Activated CD8-positive, alpha-beta T cell treated with anti-CD3 and anti-CD28 coated beads, Interleukin-2, amount 10 ng/mL, durations not matched to agents 7 days and 5 days (primary cell): Measurements from ENCODE around the gene SLCO3A1. TPM values are rescaled to one million over a fixed set of nuclear protein-coding genes. Genes with fewer than 3 reads are reported as not detected.

Source experiments
- ATAC-seq: fragments of 150-1000 bp; cut with Tn5 transposase; one replicate; pipeline ENCODE4 v1.10.0; 2021; ENCODE audit warnings: moderate library complexity
- CTCF ChIA-PET: fragments of 350-600 bp; sonication (Branson Sonifier 250); formaldehyde crosslinking; loops from one replicate; lab custom pipeline; 2021; ENCODE audit warnings: antibody characterized with exemption; lab: Charles Lee
- POLR2A ChIA-PET: fragments of 350-600 bp; sonication (Branson Sonifier 250); formaldehyde crosslinking; loops from one replicate; lab custom pipeline; 2021; ENCODE audit warnings: antibody characterized with exemption; lab: Charles Lee
- DNase-seq: peaks from one replicate; pipeline ENCODE4 v3.0.0-alpha.2; 2020
- H3K27ac Mint-ChIP-seq: one replicate; pipeline ENCODE4 v1.8.0; 2021; ENCODE audit warnings: mild to moderate bottlenecking, mixed read lengths
- H3K27me3 Mint-ChIP-seq: one replicate; pipeline ENCODE4 v1.8.0; 2021; ENCODE audit warnings: low read depth, mixed read lengths
- H3K36me3 Mint-ChIP-seq: one replicate; pipeline ENCODE4 v1.8.0; 2021; ENCODE audit warnings: low read depth, mixed read lengths
- H3K4me1 Mint-ChIP-seq: one replicate; pipeline ENCODE4 v1.8.0; 2021; ENCODE audit warnings: low read depth, mixed read lengths
- H3K4me3 Mint-ChIP-seq: one replicate; pipeline ENCODE4 v1.8.0; 2021; ENCODE audit warnings: mild to moderate bottlenecking, mixed read lengths
- H3K9me3 Mint-ChIP-seq: one replicate; pipeline ENCODE4 v1.8.0; 2022; ENCODE audit warnings: mixed read lengths; ENCODE audit not compliant: insufficient read depth
- total RNA-seq, 2 experiments: library from RNA; stranded (reverse); gene quantifications; one replicate each; pipeline ENCODE4 v1.2.3, GENCODE V29; 2021

SLCO3A1 gene
- total RNA-seq, 2 experiments from 2014 or later = 29.3 to 32.7 TPM

DNA sequence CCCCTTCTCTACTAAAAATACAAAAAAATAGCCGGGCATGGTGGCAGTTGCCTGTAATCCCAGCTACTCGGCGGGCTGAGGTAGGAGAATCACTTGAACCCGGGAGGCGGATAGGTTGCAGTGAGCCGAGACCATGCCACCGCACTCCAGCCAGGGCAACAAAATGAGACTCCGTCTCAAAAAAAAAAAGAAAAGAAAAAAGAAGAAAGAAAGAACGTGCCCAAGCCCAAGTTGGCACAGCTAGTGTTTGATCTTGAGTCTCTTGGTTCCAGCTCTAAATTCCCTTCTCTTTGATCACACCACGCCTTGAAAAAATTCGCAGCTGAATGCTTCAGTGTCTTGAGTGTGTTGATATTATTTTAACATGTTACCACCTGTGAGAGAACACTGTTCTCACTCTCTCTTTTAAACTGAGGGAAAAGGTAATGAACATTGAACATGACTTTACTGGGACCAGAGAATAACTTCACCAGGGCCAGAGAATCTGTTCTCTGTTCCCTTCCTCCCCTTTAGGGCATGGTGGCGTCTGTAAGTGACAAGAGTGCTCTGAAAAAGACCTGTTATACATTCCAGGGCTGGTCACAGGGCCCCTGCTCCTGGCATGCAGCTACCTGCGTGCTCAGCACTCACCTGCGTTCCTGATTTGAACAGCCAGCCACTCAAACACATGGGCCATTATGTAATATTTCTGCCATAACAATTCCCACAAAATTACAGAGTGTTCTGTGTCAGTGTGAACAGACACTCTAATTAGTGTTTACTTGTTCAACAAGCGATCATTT lies 19.0 kb downstream of the SLCO3A1 start:
- peaks cover 20% of the 10 kb centered on the region for H3K36me3 Mint-ChIP-seq

DNA sequence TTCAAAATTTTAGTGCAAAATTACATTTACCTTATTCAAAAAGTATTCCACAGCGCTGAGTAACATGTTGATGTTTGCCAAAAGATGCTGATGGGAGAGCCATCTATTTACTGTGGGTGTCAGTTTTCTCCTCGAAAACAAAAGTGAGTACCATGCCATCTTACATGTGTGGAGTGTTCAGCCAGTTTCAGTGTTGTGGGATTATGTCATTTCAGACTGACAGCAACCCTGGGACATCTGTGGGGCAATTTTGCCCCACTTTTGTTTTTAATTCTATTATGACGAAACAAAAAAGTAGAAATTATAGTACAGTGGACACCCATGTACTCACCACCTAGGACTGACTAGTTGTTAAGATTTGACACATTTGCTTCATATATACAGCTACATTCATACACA lies 19.6 kb downstream of the SLCO3A1 start:
- no peak for ATAC-seq
- H3K4me1 Mint-ChIP-seq = peaks cover 45% of the 10 kb centered on the region

More for the DNA sequence above, 19.0 kb downstream of the SLCO3A1 start:
- no peak overlapping the region for H3K4me3 Mint-ChIP-seq
- H3K27ac Mint-ChIP-seq = no peak overlapping the region
- ChIA-PET CTCF (no interaction called here), POLR2A (interaction anchor here (0.6 to 0.8 kb wide), 2 partner anchors 566 to 971 kb away, joined by 4 read pairs; no protein-coding TSS in a partner anchor)
- ATAC-seq = no peak
- peaks cover 3% of the 10 kb centered on the region for H3K27me3 Mint-ChIP-seq
- H3K4me1 Mint-ChIP-seq = peaks cover 50% of the 10 kb centered on the region
- DNase-seq = no peak
- H3K9me3 Mint-ChIP-seq = no peaks in the 10 kb centered on the region

DNA sequence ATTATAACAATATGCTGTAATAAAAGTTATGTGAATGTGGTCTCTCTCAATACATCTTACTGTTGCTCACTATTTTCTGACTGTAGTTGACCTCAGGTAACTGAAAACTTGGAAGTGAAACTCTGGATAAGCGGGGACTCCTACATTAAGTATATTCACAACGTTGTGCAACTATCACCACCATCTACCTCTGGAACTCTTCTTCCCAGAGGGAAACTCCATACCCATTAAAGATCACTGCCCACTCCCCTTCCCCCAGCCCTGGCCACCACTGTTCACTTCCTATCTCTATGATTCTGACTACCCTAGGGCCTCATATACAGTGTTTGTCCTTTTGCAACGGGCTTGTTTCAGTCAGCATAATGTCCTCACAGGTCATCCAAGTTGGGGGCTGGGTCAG lies 20.7 kb downstream of the SLCO3A1 start:
- Mint-ChIP-seq H3K36me3 (peaks cover 21% of the 10 kb centered on the region), H3K9me3 (no peaks in the 10 kb centered on the region), H3K27ac (no peak overlapping the region), H3K27me3 (peaks cover 3% of the 10 kb centered on the region), H3K4me1 (peaks cover 39% of the 10 kb centered on the region), H3K4me3 (no peak overlapping the region)
- CTCF ChIA-PET = no interaction called here
- POLR2A ChIA-PET = no interaction called here
- DNase-seq (no peak), ATAC-seq (no peak)

More for the DNA sequence above, 19.6 kb downstream of the SLCO3A1 start:
- ChIA-PET CTCF (no interaction called here), POLR2A (no interaction called here)
- Mint-ChIP-seq H3K36me3 (peaks cover 21% of the 10 kb centered on the region), H3K9me3 (no peaks in the 10 kb centered on the region), H3K27me3 (peaks cover 3% of the 10 kb centered on the region), H3K4me3 (no peak overlapping the region), H3K27ac (no peak overlapping the region)
- no peak for DNase-seq

DNA sequence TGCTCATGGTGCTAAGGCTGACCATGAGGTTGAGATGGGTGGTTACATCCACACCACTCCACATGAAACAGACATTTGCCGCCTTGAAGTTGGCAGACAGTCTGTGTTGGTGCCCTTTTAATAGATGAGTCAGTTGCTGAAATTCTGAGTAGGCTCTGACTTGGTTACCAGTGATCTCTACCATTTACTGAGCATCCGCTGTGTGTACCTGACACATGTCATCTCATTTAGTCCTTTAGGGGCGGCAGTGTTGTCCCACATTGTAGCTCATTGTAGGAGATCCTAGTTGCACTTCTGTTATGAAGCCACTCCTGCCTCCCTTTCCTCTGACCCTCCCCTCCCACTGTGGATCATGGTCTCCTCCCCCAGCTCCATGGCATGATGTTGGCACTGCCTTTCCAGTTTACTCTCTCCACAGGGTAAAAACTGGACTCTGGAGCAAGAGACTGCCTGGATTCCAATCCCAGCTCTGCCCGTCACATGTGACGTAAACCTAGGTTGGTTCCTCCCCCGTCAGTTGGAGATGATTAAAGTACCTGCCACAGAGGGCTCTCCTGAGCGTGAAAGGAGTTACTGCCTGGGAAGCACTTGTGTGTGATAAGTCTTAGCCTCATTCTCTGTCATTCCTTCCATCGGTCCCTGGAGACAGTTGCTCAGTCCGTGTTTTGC lies 21.6 kb downstream of the SLCO3A1 start:
- Mint-ChIP-seq H3K9me3 (no peaks in the 10 kb centered on the region), H3K36me3 (peaks cover 15% of the 10 kb centered on the region), H3K4me1 (peaks cover 32% of the 10 kb centered on the region), H3K27ac (no peak overlapping the region), H3K4me3 (no peak overlapping the region), H3K27me3 (no peaks in the 10 kb centered on the region)
- DNase-seq (no peak), ATAC-seq (no peak)
- POLR2A ChIA-PET = no interaction called here
- CTCF ChIA-PET = no interaction called here

- ChIA-PET CTCF (interaction anchor here (0.6 to 2.0 kb wide), 2 partner anchors 23 to 570 kb away, joined by 3 to 5 read pairs; no protein-coding TSS in a partner anchor), POLR2A (no interaction called here)
- H3K4me3 Mint-ChIP-seq = no peak overlapping the region
- H3K27ac Mint-ChIP-seq = no peak overlapping the region
- DNase-seq = no peak
- no peaks in the 10 kb centered on the region for H3K9me3 Mint-ChIP-seq
- no peaks in the 10 kb centered on the region for H3K27me3 Mint-ChIP-seq
- H3K4me1 Mint-ChIP-seq = peaks cover 30% of the 10 kb centered on the region
- peaks cover 10% of the 10 kb centered on the region for H3K36me3 Mint-ChIP-seq
- ATAC-seq = no peak
Observed at GRCh38 chr15:91876187-91876586, 22.7 kb downstream of the SLCO3A1 start.

GRCh38 chr15:91878319-91878870 lies 24.9 kb downstream of the SLCO3A1 start:
- Mint-ChIP-seq H3K9me3 (no peaks in the 10 kb centered on the region), H3K27ac (no peak overlapping the region), H3K27me3 (no peaks in the 10 kb centered on the region), H3K36me3 (peaks cover 7% of the 10 kb centered on the region), H3K4me1 (peaks cover 22% of the 10 kb centered on the region), H3K4me3 (no peak overlapping the region)
- ATAC-seq (no peak), DNase-seq (no peak)
- CTCF ChIA-PET = interaction anchor here (0.9 kb wide), 1 partner anchor 20 kb away, joined by 3 read pairs; no protein-coding TSS in a partner anchor
- POLR2A ChIA-PET = no interaction called here

- Mint-ChIP-seq H3K27me3 (no peaks in the 10 kb centered on the region), H3K9me3 (no peaks in the 10 kb centered on the region), H3K4me3 (no peak overlapping the region), H3K36me3 (peaks cover 7% of the 10 kb centered on the region), H3K4me1 (peaks cover 22% of the 10 kb centered on the region), H3K27ac (no peak overlapping the region)
- CTCF ChIA-PET = no interaction called here
- POLR2A ChIA-PET = no interaction called here
- no peak for DNase-seq
- no peak for ATAC-seq
Observed at GRCh38 chr15:91879158-91879557, 25.6 kb downstream of the SLCO3A1 start.

GRCh38 chr15:91880373-91880772 lies 26.9 kb downstream of the SLCO3A1 start:
- Mint-ChIP-seq H3K27me3 (no peaks in the 10 kb centered on the region), H3K36me3 (peaks cover 6% of the 10 kb centered on the region), H3K9me3 (no peaks in the 10 kb centered on the region), H3K27ac (no peak overlapping the region), H3K4me1 (peaks cover 16% of the 10 kb centered on the region), H3K4me3 (no peak overlapping the region)
- ATAC-seq (no peak), DNase-seq (no peak)
- POLR2A ChIA-PET = no interaction called here
- CTCF ChIA-PET = no interaction called here

- ChIA-PET CTCF (no interaction called here), POLR2A (interaction anchor here (0.6 kb wide), 1 partner anchor 444 kb away, joined by 3 read pairs; no protein-coding TSS in a partner anchor)
- Mint-ChIP-seq H3K27me3 (no peaks in the 10 kb centered on the region), H3K36me3 (peaks cover 4% of the 10 kb centered on the region), H3K4me1 (peaks cover 17% of the 10 kb centered on the region), H3K27ac (no peak overlapping the region), H3K4me3 (no peak overlapping the region), H3K9me3 (no peaks in the 10 kb centered on the region)
- DNase-seq (no peak), ATAC-seq (no peak)
Observed at GRCh38 chr15:91881569-91882297, 28.2 kb downstream of the SLCO3A1 start.

DNA sequence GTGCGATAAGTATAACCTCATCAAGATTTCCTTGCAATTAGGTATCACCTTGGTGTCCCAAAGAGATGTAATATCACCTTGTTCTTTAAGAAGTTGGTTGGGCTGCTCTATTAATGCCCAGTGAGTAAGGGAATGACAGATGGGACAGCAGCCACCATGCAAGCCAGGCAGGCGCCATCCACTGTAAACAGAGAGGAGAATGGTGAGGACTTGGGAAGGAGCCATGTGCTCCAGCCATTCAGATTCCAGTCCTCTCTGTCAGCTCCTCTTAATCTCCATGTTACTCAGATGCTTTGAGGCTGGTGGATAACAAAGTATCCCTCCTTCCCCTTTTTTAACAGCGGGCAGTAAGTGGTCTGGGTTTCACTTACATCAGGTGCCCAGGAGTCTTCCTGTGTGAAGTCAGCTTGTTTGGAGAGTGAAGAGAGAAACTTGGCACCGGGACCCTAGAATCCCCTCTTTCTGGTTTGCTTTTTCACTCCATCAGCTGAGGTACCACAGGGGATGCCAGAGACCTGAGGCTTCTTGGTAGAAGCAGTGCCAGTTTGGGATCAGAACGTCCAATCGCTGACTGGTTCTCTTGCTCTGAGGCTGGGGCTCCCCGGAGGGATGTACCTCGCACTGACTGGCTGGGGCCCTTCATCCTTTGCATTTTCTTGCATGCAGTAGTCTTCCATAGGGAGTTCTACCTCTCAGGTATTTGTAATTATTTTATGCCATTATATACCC lies 29.5 kb downstream of the SLCO3A1 start:
- Mint-ChIP-seq H3K27ac (no peak overlapping the region), H3K9me3 (no peaks in the 10 kb centered on the region), H3K27me3 (no peaks in the 10 kb centered on the region), H3K4me3 (no peak overlapping the region), H3K36me3 (no peaks in the 10 kb centered on the region), H3K4me1 (peaks cover 17% of the 10 kb centered on the region)
- POLR2A ChIA-PET = no interaction called here
- no peak for DNase-seq
- ATAC-seq = no peak
- CTCF ChIA-PET = interaction anchor here (0.7 kb wide), 1 partner anchor 177 kb away, joined by 3 read pairs; no protein-coding TSS in a partner anchor

- Mint-ChIP-seq H3K27ac (no peak overlapping the region), H3K4me3 (no peak overlapping the region), H3K4me1 (peaks cover 17% of the 10 kb centered on the region), H3K36me3 (no peaks in the 10 kb centered on the region), H3K9me3 (no peaks in the 10 kb centered on the region), H3K27me3 (no peaks in the 10 kb centered on the region)
- ChIA-PET POLR2A (interaction anchor here (0.6 kb wide), 1 partner anchor 67 kb away, joined by 3 read pairs; no protein-coding TSS in a partner anchor), CTCF (no interaction called here)
- no peak for ATAC-seq
- no peak for DNase-seq
Observed at GRCh38 chr15:91884606-91885005, 31.1 kb downstream of the SLCO3A1 start.
